Stimulated activated naive CD4-positive, alpha-beta T cell treated with Interleukin-2 at 50 U/mL for 16 hours (primary cell): ENCODE results near the gene MYH16.
"Not testable (repeated sequence)": the region's sequence is repeated elsewhere in the genome, so short reads cannot be mapped to it uniquely, and the experiment has no call there.

Experiments used
- DNase-seq: peaks from one replicate; lab custom pipeline; 2025; lab: John Stamatoyannopoulos, UW

The MYH16 gene

GRCh38 chr7:99355098-99355497 is 82.5 kb downstream of the MYH16 start:
- DNase-seq, result no peak

- DNase-seq, result no peak
Observed at GRCh38 chr7:99357701-99358490, 85.3 kb downstream of the MYH16 start.

DNA sequence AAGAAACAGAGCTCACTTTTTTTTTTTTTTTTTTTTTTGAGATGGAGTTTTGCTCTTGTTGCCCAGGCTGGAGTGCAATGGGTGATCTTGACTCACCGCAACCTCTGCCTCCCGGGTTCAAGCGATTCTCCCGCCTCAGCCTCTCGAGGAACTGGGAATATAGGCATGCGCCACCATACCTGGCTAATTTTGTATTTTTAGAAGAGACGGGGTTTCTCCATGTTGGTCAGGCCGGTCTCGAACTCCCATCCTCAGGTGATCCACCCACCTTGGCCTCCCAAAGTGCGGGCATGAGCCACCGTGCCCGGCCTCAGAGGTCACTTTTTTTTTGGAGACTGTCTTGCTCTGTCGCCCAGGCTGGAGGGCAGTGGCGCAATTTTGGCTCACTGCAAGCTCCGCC is 85.9 kb downstream of the MYH16 start:
- DNase-seq, result not testable (repeated sequence)

DNA sequence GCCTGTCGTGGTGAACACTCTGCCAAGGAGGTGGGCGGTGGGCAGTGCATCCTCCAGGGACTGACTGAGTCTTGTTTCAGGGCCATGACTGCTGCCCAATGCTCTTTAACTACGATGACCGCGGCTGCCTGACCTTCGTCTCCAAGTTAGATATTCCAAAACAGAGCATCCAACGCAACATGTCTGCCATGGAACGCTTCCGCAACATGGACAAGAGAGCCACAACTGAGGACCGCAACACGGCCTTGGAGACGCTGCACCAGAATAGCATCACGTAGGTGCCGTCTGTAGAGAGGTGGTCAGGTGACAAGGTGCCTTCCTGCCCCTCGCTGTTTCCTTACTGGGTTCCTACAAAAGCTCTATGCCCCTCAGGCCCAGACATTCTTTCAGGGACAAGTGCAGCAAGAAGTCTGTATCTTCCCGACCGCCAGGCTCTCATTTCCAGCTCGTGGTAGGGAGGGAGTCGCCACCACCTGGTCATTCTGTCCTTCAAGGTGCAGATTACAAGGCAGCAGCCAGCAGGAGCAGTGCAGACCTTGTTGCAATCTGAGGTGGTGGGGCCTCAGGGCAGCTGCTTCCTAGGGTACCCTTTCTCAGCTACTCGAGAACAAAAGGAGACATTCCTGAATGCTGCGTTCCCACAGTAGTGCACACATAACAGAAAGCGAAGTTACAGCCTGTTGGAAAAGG is 87.0 kb downstream of the MYH16 start:
- DNase-seq, result no peak
